H1 (cell line): ENCODE measurements around the gene TIAM2. TPM values are rescaled to one million over a fixed set of nuclear protein-coding genes. Genes with fewer than 3 reads are reported as not detected.

Experiments
- CTCF ChIA-PET: fragments of 300-600 bp; sonication (Branson Sonifier 250); formaldehyde crosslinking; loops from one replicate; lab custom pipeline; 2021; ENCODE audit not compliant: partially characterized antibody; lab: Charles Lee
- POLR2A ChIA-PET: fragments of 300-600 bp; sonication (Branson Sonifier 250); formaldehyde crosslinking; loops from one replicate; lab custom pipeline; 2021; ENCODE audit warnings: inconsistent platforms; ENCODE audit not compliant: partially characterized antibody; lab: Charles Lee
- DNase-seq, 2 experiments: peaks; one replicate each; pipeline versions ENCODE4 v3.0.0 to v3.0.0-alpha.2; 2010 to 2022; ENCODE audit warnings: low spot score in 2 of 2, low read depth in 1 of 2, mixed read lengths in 1 of 2
- FAIRE-seq: peaks from 2 replicates; lab custom pipeline; 2011; peaks lifted over from hg19 to GRCh38; lab: Jason Lieb, UNC
- H2AFZ ChIP-seq: 2 replicates; pipeline ENCODE4 v1.8.1; 2012; ENCODE audit warnings: low read length, inconsistent platforms
- H2AK5ac ChIP-seq: 2 replicates; pipeline ENCODE4 v1.6.1; 2013; ENCODE audit warnings: low read depth, low read length
- H2BK120ac ChIP-seq: replicated peaks from 2 replicates; pipeline ENCODE3; 2013; ENCODE audit warnings: low read depth, low read length, inconsistent platforms
- H2BK12ac ChIP-seq: 2 replicates; pipeline ENCODE4 v1.6.1; 2013; ENCODE audit warnings: low read depth, low read length
- H2BK15ac ChIP-seq: 2 replicates; pipeline ENCODE4 v1.6.1; 2013; ENCODE audit warnings: low read length
- H2BK20ac ChIP-seq: 2 replicates; pipeline ENCODE4 v1.6.1; 2013; ENCODE audit warnings: low read length
- H2BK5ac ChIP-seq: 2 replicates; pipeline ENCODE4 v1.6.1; 2013; ENCODE audit warnings: low read depth, low read length
- H3K14ac ChIP-seq: 2 replicates; pipeline ENCODE4 v1.6.1; 2013; ENCODE audit warnings: inconsistent platforms; ENCODE audit not compliant: insufficient read length
- H3K18ac ChIP-seq: 2 replicates; pipeline ENCODE4 v1.6.1; 2013; ENCODE audit warnings: low read length; ENCODE audit errors: extremely low read depth
- H3K23ac ChIP-seq: 2 replicates; pipeline ENCODE4 v1.6.1; 2013; ENCODE audit warnings: inconsistent platforms; ENCODE audit not compliant: insufficient read length
- H3K23me2 ChIP-seq: 2 replicates; pipeline ENCODE4 v1.6.1; 2013; ENCODE audit warnings: low read depth, low read length
- H3K27ac ChIP-seq: 2 replicates; pipeline ENCODE4 v1.6.1; 2011; ENCODE audit warnings: low read depth, low read length, inconsistent platforms
- H3K27me3 ChIP-seq, 4 experiments: replicated peaks in 1 of 4; 1 replicate in 1 of 4; 2 replicates in 3 of 4; pipeline versions ENCODE4 v1.6.1 to v1.8.1; 2011 to 2013; ENCODE audit warnings: low read length in 3 of 4, mild to moderate bottlenecking in 3 of 4, inconsistent platforms in 2 of 4, mixed read lengths in 2 of 4, moderate library complexity in 1 of 4; ENCODE audit not compliant: control insufficient read depth in 3 of 4, insufficient read depth in 3 of 4; ENCODE audit errors: extremely low read depth in 1 of 4
- H3K36me3 ChIP-seq, 4 experiments: 2 replicates each; pipeline versions ENCODE4 v1.6.1 to v1.8.1; 2011 to 2013; ENCODE audit warnings: mild to moderate bottlenecking in 4 of 4, low read length in 3 of 4, moderate library complexity in 2 of 4, control low read depth in 1 of 4, inconsistent platforms in 1 of 4; ENCODE audit not compliant: insufficient read depth in 4 of 4, control insufficient read depth in 2 of 4
- H3K4ac ChIP-seq: replicated peaks from 2 replicates; pipeline ENCODE3; 2013; ENCODE audit warnings: low read length, low read depth, mixed read lengths, inconsistent platforms; ENCODE audit not compliant: insufficient read length
- H3K4me1 ChIP-seq, 4 experiments: replicated peaks in 1 of 4; 1 replicate in 1 of 4; 2 replicates in 3 of 4; pipeline versions ENCODE4 v1.6.1 to v1.8.1; 2011 to 2013; ENCODE audit warnings: low read length in 3 of 4, inconsistent platforms in 2 of 4, mixed read lengths in 1 of 4; ENCODE audit not compliant: insufficient read depth in 4 of 4, control insufficient read depth in 3 of 4
- H3K4me2 ChIP-seq, 2 experiments: 2 replicates each; pipeline versions ENCODE4 v1.6.1 to v1.8.1; 2011 to 2013; ENCODE audit warnings: low read depth in 2 of 2, low read length in 2 of 2, control low read depth in 1 of 2, inconsistent platforms in 1 of 2, mild to moderate bottlenecking in 1 of 2; ENCODE audit not compliant: insufficient read depth in 1 of 2
- H3K4me3 ChIP-seq, 4 experiments: fragments of 200-600, 300-600 bp in 1 of 4; sonication (generic), shearing (Covaris generic), sonication (Bioruptor Twin) in 1 of 4; 2 replicates each; pipeline versions ENCODE4 v1.5.1 to v1.8.1; 2011 to 2016; ENCODE audit warnings: low read length in 4 of 4, low read depth in 3 of 4, control low read depth in 2 of 4, inconsistent platforms in 2 of 4, mild to moderate bottlenecking in 2 of 4, mixed read lengths in 1 of 4, moderate library complexity in 1 of 4; ENCODE audit not compliant: insufficient read depth in 2 of 4; ENCODE audit errors: extremely low read depth in 1 of 4
- H3K56ac ChIP-seq: replicated peaks from 2 replicates; pipeline ENCODE3; 2013; ENCODE audit warnings: low read depth, mild to moderate bottlenecking, mixed read lengths, low read length, inconsistent platforms; ENCODE audit not compliant: insufficient read length
- H3K79me1 ChIP-seq: 2 replicates; pipeline ENCODE4 v1.6.1; 2013; ENCODE audit warnings: low read depth, low read length, control low read depth
- H3K79me2 ChIP-seq, 2 experiments: 2 replicates each; pipeline versions ENCODE4 v1.6.1 to v1.8.1; 2012 to 2013; ENCODE audit warnings: low read length in 2 of 2, mild to moderate bottlenecking in 2 of 2, inconsistent platforms in 1 of 2; ENCODE audit not compliant: insufficient read depth in 2 of 2, control insufficient read depth in 1 of 2
- H3K9ac ChIP-seq, 4 experiments: replicated peaks in 1 of 4; 1 replicate in 1 of 4; 2 replicates in 3 of 4; pipeline versions ENCODE4 v1.6.1 to v1.8.1; 2011 to 2013; ENCODE audit warnings: low read depth in 3 of 4, low read length in 3 of 4, control low read depth in 2 of 4, mild to moderate bottlenecking in 2 of 4, moderate library complexity in 2 of 4, inconsistent platforms in 1 of 4; ENCODE audit errors: extremely low read depth in 1 of 4
- H3K9me3 ChIP-seq, 2 experiments: 2 replicates each; pipeline versions ENCODE4 v1.6.1 to v1.8.1; 2012 to 2013; ENCODE audit warnings: mild to moderate bottlenecking in 2 of 2, moderate library complexity in 2 of 2, control low read depth in 1 of 2, inconsistent platforms in 1 of 2, low read depth in 1 of 2, low read length in 1 of 2, mixed read lengths in 1 of 2; ENCODE audit not compliant: insufficient read depth in 2 of 2
- H4K20me1 ChIP-seq, 2 experiments: replicated peaks in 1 of 2; 2 replicates each; pipeline versions ENCODE3 to v1.8.1; 2011 to 2013; ENCODE audit warnings: inconsistent platforms in 2 of 2, low read length in 2 of 2, mild to moderate bottlenecking in 1 of 2; ENCODE audit not compliant: insufficient read depth in 2 of 2, control insufficient read depth in 1 of 2
- H4K5ac ChIP-seq: 2 replicates; pipeline ENCODE4 v1.6.1; 2013; ENCODE audit warnings: low read length, low read depth, mixed read lengths, inconsistent platforms; ENCODE audit not compliant: insufficient read length
- H4K8ac ChIP-seq: 2 replicates; pipeline ENCODE4 v1.8.0; 2013; ENCODE audit warnings: mild to moderate bottlenecking, moderate library complexity, low read length, inconsistent platforms; ENCODE audit not compliant: insufficient read depth; ENCODE audit errors: extremely low read depth
- H4K91ac ChIP-seq: replicated peaks from 2 replicates; pipeline ENCODE3; 2013; ENCODE audit warnings: low read length, mixed read lengths, inconsistent platforms; ENCODE audit not compliant: insufficient read length
- CREB1 ChIP-seq: IDR thresholded peaks from 2 replicates; pipeline ENCODE4 v1.6.1; 2012; ENCODE audit warnings: inconsistent platforms
- POLR2A ChIP-seq, 2 experiments: IDR thresholded peaks; 1 replicate in 1 of 2; 2 replicates in 1 of 2; pipeline ENCODE4 v1.6.1; 2011; ENCODE audit warnings: low read depth in 2 of 2, low read length in 2 of 2, mild to moderate bottlenecking in 2 of 2; ENCODE audit errors: control extremely low read depth in 1 of 2
- WGBS, 2 experiments: shearing (Covaris generic) in 1 of 2; methylation state at CpG; one replicate each; pipeline versions ENCODE4 v1.1.6 to v1.1.7; 2013 to 2015; ENCODE audit warnings: low lambda C conversion rate in 2 of 2, mixed read lengths in 2 of 2, inconsistent platforms in 1 of 2, low coverage in 1 of 2, missing lambda C conversion rate in 1 of 2; ENCODE audit not compliant: insufficient replicate concordance in 2 of 2, insufficient coverage in 1 of 2, insufficient read length in 1 of 2; ENCODE audit errors: extremely low coverage in 1 of 2, missing lambda C conversion rate in 1 of 2; 5-methylcytosine and 5-hydroxymethylcytosine counted together
- polyA plus RNA-seq, 7 experiments: library from polyadenylated mRNA; depleted of rRNA in 3 of 7; stranded (reverse) in 5 of 7; unstranded in 2 of 7; fragments of >200 nt in 5 of 7; fragments of 200-250 nt in 2 of 7; gene quantifications; 1 replicate in 5 of 7; 2 replicates in 1 of 7; 4 replicates in 1 of 7; pipeline versions ENCODE4 v1.2.1 to v1.2.3, GENCODE V29; 2011 to 2013; ENCODE audit warnings: missing spikeins in 2 of 7, mixed read lengths in 2 of 7
- total RNA-seq: library from RNA; stranded (reverse); fragmentation: NEBNext Ultra II Directional; extraction: Animal tissue kit (Norgen Biotek cat#: 25700); gene quantifications from 2 replicates; pipeline ENCODE4 v1.2.1, GENCODE V29; 2021

TIAM2 gene
- total and polyA plus RNA-seq, 2 of the 8 experiments (the other 6 are each of a cell fraction or from before 2014, with no cell fraction given): 7.4 to 23.9 TPM

- Histone ChIP-seq H2BK5ac (no peak overlapping the region), H3K36me3 (no peaks in the 10 kb centered on the region), H4K8ac (no peak overlapping the region), H3K14ac (no peak overlapping the region), H4K20me1 (no peaks in the 10 kb centered on the region), H3K56ac (no peak overlapping the region), H4K5ac (no peak overlapping the region), H3K23ac (no peak overlapping the region), H3K27me3 (no peaks in the 10 kb centered on the region), H2BK15ac (no peak overlapping the region), H3K4me3 (no peak overlapping the region), H3K4ac (no peak overlapping the region), H3K27ac (no peak overlapping the region), H3K79me1 (peaks cover 4% of the 10 kb centered on the region), H3K9me3 (0 out of 4 replicates have a peak, but pooled peaks cover 0 to 1% of the 10 kb centered on the region in 2 experiments), H3K23me2 (no peaks in the 10 kb centered on the region; the same call in 1 of the 2 replicates), H2AK5ac (no peak overlapping the region), H2BK20ac (no peak overlapping the region), H3K9ac (no peak overlapping the region), H2AFZ (no peak overlapping the region), H3K18ac (no peak overlapping the region), H3K4me1 (peaks cover 7 to 17% (median 16%) of the 10 kb centered on the region in 4 experiments), H3K79me2 (peaks cover 0 to 21% of the 10 kb centered on the region in 2 experiments; a peak in 2 of 4 replicates), H2BK12ac (no peak overlapping the region), H3K4me2 (no peak overlapping the region), H2BK120ac (no peak overlapping the region), H4K91ac (no peak overlapping the region)
- POLR2A ChIA-PET: interaction anchor here (0.6 kb wide), 1 partner anchor 159 kb away, joined by 4 read pairs; no protein-coding TSS in a partner anchor
- 90% methylated on average over 5 of the region's 5 CpGs; no CpG with 5 or more reads in 1 of the 2 experiments for WGBS, 2 experiments
- CTCF ChIA-PET: interaction anchor here (1.2 to 1.4 kb wide), 3 partner anchors 10 to 144 kb away, joined by 3 to 4 read pairs (median 3); no protein-coding TSS in a partner anchor
- FAIRE-seq (no peak), DNase-seq (no peak)
- TF ChIP-seq POLR2A (IDR thresholded peaks at IDR 0.05; ENCODE audit: control extremely low read depth in 1 of 2, low read depth in 2 of 2, low read length in 2 of 2): no peak
- no peak for TF ChIP-seq CREB1
Measured at GRCh38 chr6:155011809-155012291, 16.7 kb downstream of the TIAM2 start.
